HG02678 (cell line): ENCODE data around the gene FRMD8.
"Not testable (repeated sequence)": the region's sequence is repeated elsewhere in the genome, so short reads cannot be mapped to it uniquely, and the experiment has no call there.

ENCODE experiments used
- ATAC-seq: cut with Tn5 transposase; IDR thresholded peaks from one replicate; pipeline ENCODE4 v1.9.1; 2021; ENCODE audit warnings: mild to moderate bottlenecking, moderate library complexity; ENCODE audit not compliant: unreplicated experiment

FRMD8 gene

GRCh38 chr11:65452259-65452658 lies 65.8 kb downstream of the FRMD8 start:
- not testable (repeated sequence) for ATAC-seq

DNA sequence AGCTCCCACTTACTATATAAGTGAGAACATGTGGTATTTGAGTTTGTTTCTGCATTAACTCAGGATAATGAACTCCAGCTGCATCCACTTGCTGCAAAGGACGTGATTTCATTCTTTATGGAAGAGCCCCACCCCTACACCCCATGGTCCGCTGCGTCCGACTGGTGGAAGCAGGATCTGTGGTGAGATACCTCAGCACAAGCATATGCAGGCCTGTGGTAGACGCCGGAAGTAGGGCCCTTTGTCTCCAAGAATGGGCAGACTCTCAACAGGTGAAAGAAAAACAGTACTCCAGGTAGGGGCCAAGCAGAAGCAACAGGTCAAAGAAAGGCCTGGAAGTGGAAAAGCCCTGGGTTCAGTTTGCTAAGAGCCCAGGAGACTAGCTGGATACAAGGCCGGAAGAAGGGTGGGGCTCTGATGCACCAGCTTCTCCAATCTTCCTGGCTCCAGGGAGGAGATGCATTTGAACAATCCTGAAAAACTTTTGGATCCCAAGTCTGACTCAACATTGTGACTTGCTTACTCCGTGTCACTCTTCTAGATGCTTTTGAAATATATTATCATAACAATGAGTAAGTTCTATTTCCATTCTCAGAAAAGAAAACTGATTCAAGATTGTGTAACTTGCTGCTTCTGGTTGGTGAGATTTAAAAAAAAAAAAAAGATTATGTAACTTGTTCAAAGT lies 66.5 kb downstream of the FRMD8 start:
- no peak for ATAC-seq

DNA sequence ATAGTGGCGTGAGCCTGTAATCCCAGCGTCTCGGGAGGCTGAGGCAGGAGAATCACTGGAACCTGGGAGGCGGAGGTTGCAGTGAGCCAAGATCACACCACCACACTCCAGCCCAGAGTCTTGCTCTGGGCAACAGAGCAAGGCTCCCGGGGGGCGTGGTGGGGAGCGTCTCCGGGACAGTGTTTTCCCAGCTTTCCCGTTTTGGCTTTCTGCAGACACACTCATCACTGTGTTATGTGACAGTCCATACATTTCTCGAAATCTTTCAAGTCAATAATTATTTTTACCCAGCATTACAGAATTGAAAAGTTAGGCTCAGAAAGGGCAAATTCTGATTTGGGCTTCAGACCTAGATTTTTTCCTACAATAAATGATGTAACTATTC lies 67.9 kb downstream of the FRMD8 start:
- ATAC-seq: no peak

- ATAC-seq: peak; percentile 94
Observed at GRCh38 chr11:65454696-65455456, 68.4 kb downstream of the FRMD8 start.

GRCh38 chr11:65456418-65456817 lies 70.0 kb downstream of the FRMD8 start:
- no peak for ATAC-seq

- ATAC-seq: no peak
Observed at GRCh38 chr11:65459552-65459951, 73.1 kb downstream of the FRMD8 start.
